Activated naive CD4-positive, alpha-beta T cell treated with Interleukin-2 at 50 U/mL for 16 hours (primary cell): Measurements from ENCODE around the gene SOX10.
"Not testable (repeated sequence)": the region's sequence is repeated elsewhere in the genome, so short reads cannot be mapped to it uniquely, and the experiment has no call there.

Experiments
- DNase-seq: peaks from one replicate; pipeline ENCODE4 v3.0.0-alpha.2; 2020

The SOX10 gene

GRCh38 chr22:37985751-37986281, 1.5 kb upstream of the SOX10 start:
- DNase-seq: no peak

GRCh38 chr22:37985050-37985585, 763 bp upstream of the SOX10 start:
- no peak for DNase-seq

GRCh38 chr22:37982938-37983859, 1.2 kb downstream of the SOX10 start:
- DNase-seq: no peak

GRCh38 chr22:37982151-37982785, 2.1 kb downstream of the SOX10 start:
- DNase-seq: no peak

GRCh38 chr22:37981282-37982011, 2.9 kb downstream of the SOX10 start:
- no peak for DNase-seq

- DNase-seq: no peak
These were observed 4.6 kb downstream of the SOX10 start for GRCh38 chr22:37979782-37980181.

- no peak for DNase-seq
These were observed 7.8 kb downstream of the SOX10 start for GRCh38 chr22:37976547-37976946.

GRCh38 chr22:37976022-37976421, 8.3 kb downstream of the SOX10 start:
- not testable (repeated sequence) for DNase-seq

- no peak for DNase-seq
These were observed 9.2 kb downstream of the SOX10 start for GRCh38 chr22:37975153-37975552.

GRCh38 chr22:37973271-37974170, 10.8 kb downstream of the SOX10 start:
- no peak for DNase-seq

- no peak for DNase-seq
These were observed 11.8 kb downstream of the SOX10 start for GRCh38 chr22:37972527-37972926.

- DNase-seq: no peak
These were observed 12.6 kb downstream of the SOX10 start for GRCh38 chr22:37971475-37972434.

- no peak for DNase-seq
These were observed 13.5 kb downstream of the SOX10 start for GRCh38 chr22:37970864-37971263.

GRCh38 chr22:37968452-37969251, 15.7 kb downstream of the SOX10 start:
- no peak for DNase-seq

- DNase-seq: no peak
These were observed 16.5 kb downstream of the SOX10 start for GRCh38 chr22:37967637-37968451.

GRCh38 chr22:37967147-37967546, 17.2 kb downstream of the SOX10 start:
- DNase-seq: no peak

GRCh38 chr22:37965940-37966664, 18.3 kb downstream of the SOX10 start:
- DNase-seq: no peak

GRCh38 chr22:37961062-37961461, 23.3 kb downstream of the SOX10 start:
- no peak for DNase-seq
